SK-N-DZ (cell line): ENCODE measurements around the gene MEF2A.

Experiments used
- DNase-seq: peaks from one replicate; pipeline ENCODE4 v3.0.0-alpha.2; 2015; ENCODE audit warnings: low spot score

MEF2A gene

GRCh38 chr15:99605490-99605931, 39.7 kb downstream of the MEF2A start:
- no peak for DNase-seq

DNA sequence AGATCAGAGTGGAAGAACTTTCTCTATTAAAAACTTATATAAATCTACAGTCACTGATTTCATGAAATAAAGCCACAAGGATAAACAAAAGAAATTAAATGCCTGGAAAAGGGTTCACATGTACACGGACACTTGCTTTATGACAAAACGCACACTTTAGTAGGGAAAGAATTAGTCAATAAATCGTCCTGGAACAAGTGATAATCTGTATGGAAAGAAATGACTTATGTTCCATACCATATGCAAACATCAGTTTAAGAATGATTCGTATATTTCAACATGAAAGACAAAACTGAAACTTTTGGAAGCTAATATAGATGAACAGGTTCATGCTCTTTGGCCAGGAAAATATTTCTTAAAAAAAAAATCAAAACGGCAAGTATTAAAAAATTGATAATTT, 40.2 kb downstream of the MEF2A start:
- DNase-seq = no peak

GRCh38 chr15:99606646-99607045, 40.9 kb downstream of the MEF2A start:
- DNase-seq = no peak

DNA sequence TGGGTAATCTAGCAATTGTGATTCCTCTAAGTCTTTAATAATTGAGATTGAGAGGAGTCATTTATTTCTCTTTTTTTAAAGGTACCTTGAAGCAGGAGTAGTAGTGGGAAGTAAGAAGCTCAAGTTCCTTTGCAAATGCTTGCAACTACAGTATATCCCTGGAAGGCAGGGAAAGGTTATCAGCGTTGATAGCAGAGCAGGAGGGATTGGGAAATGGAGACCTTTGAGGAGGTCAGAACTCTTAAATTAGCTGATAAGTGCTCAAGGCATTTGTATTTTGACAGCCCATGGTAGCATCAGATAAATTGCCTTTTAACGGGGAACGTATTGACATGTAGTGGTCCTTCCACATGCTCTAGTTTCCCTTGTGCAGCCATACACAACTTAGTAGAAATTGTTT, 47.7 kb downstream of the MEF2A start:
- DNase-seq = no peak

GRCh38 chr15:99613887-99614647, 48.3 kb downstream of the MEF2A start:
- no peak for DNase-seq

- DNase-seq = no peak
These were observed 49.0 kb downstream of the MEF2A start for GRCh38 chr15:99614749-99615288.

DNA sequence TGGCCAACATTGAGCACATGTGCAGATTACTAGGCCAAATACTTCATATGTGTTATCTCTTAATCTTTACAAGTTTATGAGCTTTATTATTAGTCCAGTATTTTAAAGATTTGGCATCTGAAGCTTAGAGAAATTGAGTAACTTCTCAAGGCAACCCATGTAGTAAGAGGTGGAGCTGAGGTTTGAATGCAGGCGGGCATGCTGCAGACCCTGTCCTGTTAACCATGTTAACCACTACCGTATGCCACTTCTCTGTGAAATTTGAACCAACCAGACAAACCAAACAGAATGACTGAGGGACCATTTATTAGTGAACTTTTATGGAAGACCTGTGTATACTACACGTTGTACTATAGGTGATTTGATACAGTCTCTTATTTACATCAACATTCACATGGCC, 49.7 kb downstream of the MEF2A start:
- DNase-seq = no peak

DNA sequence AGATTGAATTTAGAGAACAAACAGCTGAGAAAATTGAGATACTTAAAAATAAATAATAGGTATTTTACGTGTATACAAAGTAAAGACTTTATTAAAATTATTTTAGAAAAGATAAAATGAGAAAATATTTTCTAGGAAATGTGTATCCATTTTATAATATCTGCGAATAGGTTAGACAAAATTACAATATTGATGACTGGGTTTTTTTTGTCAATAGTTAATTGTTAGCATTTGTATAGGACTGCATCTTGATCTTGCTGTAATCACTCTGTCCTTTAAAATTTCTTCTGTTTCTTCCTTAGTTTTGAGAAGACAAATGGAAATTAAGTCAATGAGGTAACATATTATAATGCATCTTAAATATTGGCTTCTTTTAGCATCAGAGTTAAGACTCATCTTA, 50.3 kb downstream of the MEF2A start:
- DNase-seq = no peak

GRCh38 chr15:99616773-99617342, 51.1 kb downstream of the MEF2A start:
- DNase-seq = no peak

GRCh38 chr15:99618941-99619411, 53.2 kb downstream of the MEF2A start:
- DNase-seq = no peak

- no peak for DNase-seq
These were observed 53.9 kb downstream of the MEF2A start for GRCh38 chr15:99619712-99620111.

DNA sequence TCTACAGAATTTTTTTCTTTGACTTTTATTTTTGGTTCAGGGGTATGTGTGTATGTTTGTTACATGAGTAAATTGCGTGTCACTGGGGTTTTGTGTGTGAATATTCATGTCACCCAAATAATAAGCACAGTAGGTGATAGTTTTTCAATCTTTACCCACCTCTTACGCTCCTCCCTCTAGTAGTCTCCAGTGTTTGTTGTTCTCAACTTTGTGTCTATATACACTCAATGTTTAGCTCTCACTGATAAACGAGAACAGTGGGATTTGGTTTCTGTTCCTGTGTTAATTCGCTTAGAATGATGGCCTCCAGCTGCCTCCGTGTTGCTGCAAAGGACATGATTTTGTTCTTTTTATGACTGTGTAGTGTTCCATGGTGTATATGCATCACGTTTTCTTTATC, 54.4 kb downstream of the MEF2A start:
- no peak for DNase-seq

- DNase-seq = no peak
These were observed 56.0 kb downstream of the MEF2A start for GRCh38 chr15:99621767-99622166.

GRCh38 chr15:99628374-99629001, 62.7 kb downstream of the MEF2A start:
- no peak for DNase-seq

DNA sequence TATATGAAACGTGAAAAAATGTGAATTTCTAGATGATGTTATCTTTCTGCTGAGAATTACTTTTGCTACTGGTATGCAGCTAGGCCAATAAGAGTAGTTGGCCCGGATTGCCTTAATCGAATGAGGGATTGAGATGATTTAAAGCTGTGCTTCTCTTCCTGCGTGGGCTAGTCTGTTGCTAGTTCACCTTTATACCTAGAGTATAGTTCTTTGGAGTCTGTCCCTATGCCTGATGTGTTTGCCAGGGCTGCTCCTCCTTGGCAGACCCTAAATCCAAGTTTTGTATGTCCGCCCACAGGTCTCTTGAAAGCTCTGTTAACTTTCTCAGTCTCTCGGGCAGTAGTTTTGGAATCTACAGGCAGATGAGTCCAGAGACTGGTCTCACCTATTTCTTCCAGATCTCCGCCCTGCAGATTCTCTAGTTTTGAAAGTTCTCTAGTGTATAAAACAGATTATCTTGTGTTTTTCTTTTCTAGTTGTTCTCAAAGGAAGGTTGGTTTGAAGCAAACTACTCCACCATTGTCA, 64.9 kb downstream of the MEF2A start:
- DNase-seq = no peak

DNA sequence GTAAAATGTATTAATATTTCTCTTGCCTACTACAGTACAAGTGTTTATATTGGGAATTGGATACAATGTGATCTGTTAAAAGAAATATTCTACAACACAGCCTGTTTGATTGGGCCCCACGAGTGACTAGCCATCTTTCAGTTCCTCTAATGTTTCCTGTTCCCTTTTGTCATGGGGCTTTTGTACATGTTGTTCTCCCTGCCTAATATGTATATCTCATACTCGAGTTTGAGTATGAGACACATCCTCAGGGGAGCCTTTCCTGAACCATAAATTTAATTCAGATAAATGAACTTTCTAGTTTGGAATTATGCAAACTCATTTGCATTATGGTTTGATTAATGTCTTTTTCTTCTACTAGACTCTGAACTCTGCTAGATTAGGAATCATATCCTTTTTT, 65.5 kb downstream of the MEF2A start:
- DNase-seq = no peak

DNA sequence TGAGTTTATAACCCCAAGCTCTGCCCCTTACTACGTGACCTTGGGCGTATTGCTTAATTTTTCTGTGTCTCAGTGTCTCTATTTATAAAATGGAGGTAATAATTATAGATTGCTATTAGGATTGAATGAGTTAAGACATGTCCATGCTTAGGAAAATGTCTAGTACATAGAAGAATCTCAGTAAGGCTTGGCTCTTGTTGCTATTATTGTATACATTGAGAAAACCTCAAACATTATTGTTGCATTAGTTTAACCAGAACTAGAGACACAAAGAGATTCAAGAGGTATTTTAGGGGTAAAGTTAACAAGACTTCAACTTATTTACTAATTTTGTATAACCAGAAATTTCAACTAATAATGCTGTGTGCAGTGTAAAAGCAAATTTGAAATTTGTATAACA, 66.7 kb downstream of the MEF2A start:
- DNase-seq = no peak

DNA sequence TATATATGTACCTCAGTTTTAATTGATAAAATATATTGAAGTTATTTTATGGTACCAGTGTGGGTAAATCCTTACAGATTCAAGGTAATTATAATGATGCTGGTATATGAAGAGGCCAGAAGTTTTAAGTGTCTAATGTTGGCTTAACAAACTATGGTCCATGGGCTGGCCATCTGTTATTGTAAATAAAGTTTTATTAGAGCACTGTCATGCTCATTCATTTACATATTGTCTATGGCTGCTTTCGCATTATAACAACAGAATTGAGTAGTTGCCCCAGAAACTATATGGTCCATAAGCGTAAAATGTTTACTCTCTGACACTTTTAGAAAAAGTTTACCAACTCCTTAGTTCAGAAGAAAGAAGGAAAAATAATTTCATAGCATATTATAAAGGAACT, 67.9 kb downstream of the MEF2A start:
- no peak for DNase-seq

DNA sequence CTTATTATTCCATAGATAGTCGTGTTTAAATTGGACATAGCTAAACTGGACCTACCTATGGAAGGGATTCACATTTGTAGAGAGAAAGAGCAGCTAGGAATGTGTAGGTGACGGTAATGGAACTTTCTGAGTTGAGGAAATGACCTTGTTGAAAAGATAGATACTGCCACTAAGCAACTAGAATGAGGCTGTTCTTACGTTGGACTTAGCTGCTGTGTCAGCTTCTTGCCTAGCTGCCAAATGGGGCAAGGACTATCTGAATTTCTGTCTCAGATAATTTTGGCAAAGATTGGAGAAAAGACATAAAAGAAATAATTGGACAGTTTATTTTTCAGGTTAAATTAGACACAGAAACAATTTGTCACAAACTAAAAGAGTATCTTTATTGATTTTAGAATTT, 68.8 kb downstream of the MEF2A start:
- no peak for DNase-seq

- no peak for DNase-seq
These were observed 69.4 kb downstream of the MEF2A start for GRCh38 chr15:99635145-99635544.

DNA sequence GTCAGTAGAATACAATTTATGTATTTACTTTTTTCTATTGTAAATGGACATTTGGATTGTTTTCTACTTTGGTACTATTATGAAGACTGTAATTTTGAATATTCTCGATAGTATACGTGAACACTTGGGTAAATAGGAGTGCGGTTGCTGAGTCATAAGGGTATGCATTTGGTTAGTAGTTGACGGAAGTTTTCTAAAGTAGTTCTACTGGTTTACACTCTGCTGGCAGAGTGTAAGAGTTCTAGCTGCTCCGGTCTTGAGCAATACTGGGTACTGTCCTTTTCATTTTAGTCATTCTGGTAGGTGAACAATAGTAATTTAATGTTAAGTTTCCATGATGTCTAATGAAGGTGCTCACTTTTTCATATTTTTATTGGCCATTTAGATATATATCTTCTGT, 70.0 kb downstream of the MEF2A start:
- DNase-seq = no peak

DNA sequence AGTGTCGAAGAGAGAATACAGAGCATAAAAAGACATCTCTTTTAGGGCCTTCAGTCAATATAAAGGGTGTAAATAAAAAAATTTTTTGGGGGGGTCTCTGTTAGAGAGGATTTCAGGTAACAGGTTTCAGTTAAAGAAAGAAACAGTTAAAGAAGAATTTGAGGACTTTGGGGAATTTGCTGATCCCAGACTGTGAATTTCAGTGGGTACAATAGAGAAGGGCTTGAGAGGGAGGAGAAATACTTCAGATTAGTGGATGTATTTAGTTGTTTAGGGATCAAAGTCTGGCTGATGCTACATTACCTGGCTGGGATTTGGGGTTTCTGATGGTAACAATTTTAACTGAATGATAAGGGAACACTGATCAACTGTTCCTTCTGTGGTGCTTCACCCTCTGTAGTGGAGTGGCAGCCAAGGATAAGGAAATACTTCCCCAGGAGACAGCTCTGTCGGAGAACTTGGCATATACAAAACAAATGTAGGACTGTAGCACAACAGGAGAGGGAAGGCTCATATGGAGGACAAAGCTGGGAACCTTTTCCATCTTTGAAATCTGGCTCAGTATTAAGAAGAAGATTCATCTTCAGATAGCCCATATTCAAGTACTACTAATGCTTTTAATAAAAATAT, 79.2 kb downstream of the MEF2A start:
- no peak for DNase-seq
